GM23338 (cell line): Measurements from ENCODE around the gene RNF151. TPM values are rescaled to one million over a fixed set of nuclear protein-coding genes. Genes with fewer than 3 reads are reported as not detected.

Source experiments
- ATAC-seq: fragments of 200-7000 bp; cut with Tn5 transposase; 3 replicates; pipeline ENCODE4 v1.9.1; 2020
- DNase-seq: peaks from one replicate; pipeline ENCODE4 v3.0.0-alpha.2; 2015; ENCODE audit warnings: low spot score
- H2AFZ ChIP-seq: fragments of 200-600 bp; sonication (generic); 2 replicates; pipeline ENCODE4 v1.8.0; 2016; ENCODE audit warnings: antibody characterized with exemption, mild to moderate bottlenecking, moderate library complexity
- H3F3A ChIP-seq: fragments of 200-600 bp; sonication (generic); replicated peaks from 2 replicates; pipeline ENCODE4 v1.8.0; 2017; ENCODE audit warnings: antibody characterized with exemption, mixed run types, low read depth
- H3K27ac ChIP-seq: fragments of 200-600 bp; sonication (generic); 2 replicates; pipeline ENCODE4 v1.6.1; 2016; ENCODE audit warnings: low read depth
- H3K27me3 ChIP-seq: fragments of 200-600 bp; sonication (generic); 2 replicates; pipeline ENCODE4 v1.8.0; 2016; ENCODE audit warnings: mild to moderate bottlenecking, mixed run types, moderate library complexity; ENCODE audit not compliant: insufficient read depth
- H3K36me3 ChIP-seq: fragments of 200-600 bp; sonication (generic); 2 replicates; pipeline ENCODE4 v1.8.0; 2016; ENCODE audit warnings: mild to moderate bottlenecking; ENCODE audit not compliant: insufficient read depth
- H3K4me1 ChIP-seq: fragments of 200-600 bp; sonication (generic); 2 replicates; pipeline ENCODE4 v1.8.0; 2016; ENCODE audit warnings: mild to moderate bottlenecking, moderate library complexity; ENCODE audit not compliant: insufficient read depth
- H3K4me2 ChIP-seq: fragments of 200-600 bp; sonication (generic); 2 replicates; pipeline ENCODE4 v1.7.1; 2017; ENCODE audit warnings: mixed run types
- H3K4me3 ChIP-seq: fragments of 200-600 bp; sonication (generic); 2 replicates; pipeline ENCODE4 v1.6.1; 2016; ENCODE audit warnings: mixed run types
- H3K79me2 ChIP-seq: fragments of 200-600 bp; sonication (generic); replicated peaks from 2 replicates; pipeline ENCODE4 v1.8.0; 2017; ENCODE audit warnings: mild to moderate bottlenecking; ENCODE audit not compliant: insufficient read depth
- H3K9me2 ChIP-seq: fragments of 200-600 bp; sonication (generic); 2 replicates; pipeline ENCODE4 v1.8.0; 2017; ENCODE audit not compliant: insufficient read depth
- H4K20me1 ChIP-seq: fragments of 200-600 bp; sonication (generic); replicated peaks from 2 replicates; pipeline ENCODE4 v1.8.0; 2017; ENCODE audit warnings: mild to moderate bottlenecking; ENCODE audit not compliant: insufficient read depth
- H3K27ac Mint-ChIP-seq: 2 replicates; pipeline ENCODE4 v1.8.0; 2020; ENCODE audit warnings: inconsistent platforms, mild to moderate bottlenecking, moderate library complexity, mixed read lengths
- H3K27me3 Mint-ChIP-seq: 3 replicates; pipeline ENCODE4 v1.8.0; 2022; ENCODE audit warnings: low read depth, mild to moderate bottlenecking, moderate library complexity, mixed read lengths, inconsistent platforms; ENCODE audit not compliant: insufficient read depth, poor library complexity
- H3K36me3 Mint-ChIP-seq: 3 replicates; pipeline ENCODE4 v1.8.0; 2021; ENCODE audit warnings: low read depth, mild to moderate bottlenecking, inconsistent platforms, moderate library complexity, mixed read lengths
- H3K4me1 Mint-ChIP-seq: 3 replicates; pipeline ENCODE4 v1.8.0; 2020; ENCODE audit warnings: mild to moderate bottlenecking, inconsistent platforms, mixed read lengths
- H3K4me3 Mint-ChIP-seq: 3 replicates; pipeline ENCODE4 v1.8.0; 2021; ENCODE audit warnings: moderate library complexity, mild to moderate bottlenecking, inconsistent platforms, mixed read lengths
- H3K9me3 Mint-ChIP-seq: 3 replicates; pipeline ENCODE4 v1.8.0; 2020; ENCODE audit warnings: moderate library complexity, mild to moderate bottlenecking, inconsistent platforms, mixed read lengths
- CREB1 ChIP-seq: fragments of 250-450 bp; sonication (Bioruptor Pico); IDR thresholded peaks from 2 replicates; pipeline ENCODE4 v1.5.0; 2020; ENCODE audit warnings: low read depth, mild to moderate bottlenecking, moderate library complexity
- NANOG ChIP-seq: IDR thresholded peaks from 2 replicates; pipeline ENCODE4 v1.6.1; 2016; ENCODE audit warnings: antibody characterized with exemption, borderline replicate concordance
- ZNF462 ChIP-seq: fragments of 250-450 bp; sonication (Bioruptor Pico); IDR thresholded peaks from 2 replicates; pipeline ENCODE4 v1.5.0; 2020; ENCODE audit warnings: mild to moderate bottlenecking, moderate library complexity
- polyA plus RNA-seq: library from polyadenylated mRNA; unstranded; fragments of >200 nt; fragmentation: Nextera tagmentation; extraction: Ambion mirVana; gene quantifications from 2 replicates; pipeline ENCODE4 v1.2.1, GENCODE V29; 2016
- total RNA-seq: library from RNA; depleted of rRNA; stranded (reverse); fragments of >200 nt; shearing (Covaris generic); gene quantifications from 2 replicates; pipeline ENCODE4 v1.2.3, GENCODE V29; 2014
- TF ChIP-seq, protein P1 (sequence below): IDR thresholded peaks from one replicate; pipeline ENCODE4 v1.6.1; 2018; ENCODE audit warnings: antibody characterized with exemption; ENCODE audit not compliant: unreplicated experiment

The RNF151 gene
- total and polyA plus RNA-seq, 2 experiments from 2014 or later, result not detected

DNA sequence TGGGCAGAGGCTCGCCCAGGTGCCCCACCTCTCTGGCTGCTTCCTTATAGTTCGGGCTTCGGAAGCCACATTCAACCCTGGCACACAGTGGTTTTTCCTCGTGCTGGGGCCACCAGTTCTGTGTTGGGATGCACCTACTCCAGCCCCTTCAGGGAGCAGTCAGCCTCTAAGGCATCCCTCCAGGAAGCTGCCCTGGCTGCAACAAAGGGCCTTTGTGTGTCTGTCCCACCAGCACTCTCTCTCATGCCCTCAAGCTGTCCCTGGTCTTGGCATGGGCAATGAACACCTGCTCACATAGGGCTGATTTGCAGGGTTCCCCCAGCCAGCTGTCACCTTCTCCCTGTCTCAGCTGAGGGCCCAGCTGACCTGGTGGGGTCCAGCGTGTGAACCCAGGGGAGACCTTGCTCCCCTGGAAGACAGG, 15.4 kb downstream of the RNF151 start (continued):
- no peak for TF ChIP-seq ZNF462 (CRISPR knock-in tag)
- TF ChIP-seq, protein P1, sequence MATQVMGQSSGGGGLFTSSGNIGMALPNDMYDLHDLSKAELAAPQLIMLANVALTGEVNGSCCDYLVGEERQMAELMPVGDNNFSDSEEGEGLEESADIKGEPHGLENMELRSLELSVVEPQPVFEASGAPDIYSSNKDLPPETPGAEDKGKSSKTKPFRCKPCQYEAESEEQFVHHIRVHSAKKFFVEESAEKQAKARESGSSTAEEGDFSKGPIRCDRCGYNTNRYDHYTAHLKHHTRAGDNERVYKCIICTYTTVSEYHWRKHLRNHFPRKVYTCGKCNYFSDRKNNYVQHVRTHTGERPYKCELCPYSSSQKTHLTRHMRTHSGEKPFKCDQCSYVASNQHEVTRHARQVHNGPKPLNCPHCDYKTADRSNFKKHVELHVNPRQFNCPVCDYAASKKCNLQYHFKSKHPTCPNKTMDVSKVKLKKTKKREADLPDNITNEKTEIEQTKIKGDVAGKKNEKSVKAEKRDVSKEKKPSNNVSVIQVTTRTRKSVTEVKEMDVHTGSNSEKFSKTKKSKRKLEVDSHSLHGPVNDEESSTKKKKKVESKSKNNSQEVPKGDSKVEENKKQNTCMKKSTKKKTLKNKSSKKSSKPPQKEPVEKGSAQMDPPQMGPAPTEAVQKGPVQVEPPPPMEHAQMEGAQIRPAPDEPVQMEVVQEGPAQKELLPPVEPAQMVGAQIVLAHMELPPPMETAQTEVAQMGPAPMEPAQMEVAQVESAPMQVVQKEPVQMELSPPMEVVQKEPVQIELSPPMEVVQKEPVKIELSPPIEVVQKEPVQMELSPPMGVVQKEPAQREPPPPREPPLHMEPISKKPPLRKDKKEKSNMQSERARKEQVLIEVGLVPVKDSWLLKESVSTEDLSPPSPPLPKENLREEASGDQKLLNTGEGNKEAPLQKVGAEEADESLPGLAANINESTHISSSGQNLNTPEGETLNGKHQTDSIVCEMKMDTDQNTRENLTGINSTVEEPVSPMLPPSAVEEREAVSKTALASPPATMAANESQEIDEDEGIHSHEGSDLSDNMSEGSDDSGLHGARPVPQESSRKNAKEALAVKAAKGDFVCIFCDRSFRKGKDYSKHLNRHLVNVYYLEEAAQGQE, result no peak
- no peak for TF ChIP-seq NANOG

- no peaks in the 10 kb centered on the region for H3K9me3 Mint-ChIP-seq
- H3K27ac ChIP-seq, result no peak overlapping the region
- H3K4me1 ChIP-seq, result peaks cover 21% of the 10 kb centered on the region
- no peak overlapping the region for H3K27ac Mint-ChIP-seq
- peaks cover 61% of the 10 kb centered on the region for H3K27me3 Mint-ChIP-seq
- H3K4me3 ChIP-seq, result peak overlapping the region; percentile 95
- H3K36me3 Mint-ChIP-seq, result peaks cover 17% of the 10 kb centered on the region
- no peaks in the 10 kb centered on the region; the same call in none of the 2 replicates for H4K20me1 ChIP-seq
- peak overlapping the region; percentile 73 for H3K4me3 Mint-ChIP-seq
- peaks cover 23% of the 10 kb centered on the region for H3K4me1 Mint-ChIP-seq
- ATAC-seq (no peak), DNase-seq (no peak)
- peak overlapping the region; percentile 87 for H2AFZ ChIP-seq
- H3K9me2 ChIP-seq, result no peaks in the 10 kb centered on the region
- peaks cover 39% of the 10 kb centered on the region for H3K27me3 ChIP-seq
- TF ChIP-seq CREB1 (CRISPR knock-in tag), result no peak; the same call in 1 of the 2 replicates
- peaks cover 4% of the 10 kb centered on the region; the same call in 1 of the 2 replicates for H3K79me2 ChIP-seq
- H3F3A ChIP-seq, result peaks cover 36% of the 10 kb centered on the region
- H3K4me2 ChIP-seq, result peak overlapping the region; percentile 91
- no peaks in the 10 kb centered on the region for H3K36me3 ChIP-seq
These were observed 16.4 kb downstream of the RNF151 start for GRCh38 chr16:1982991-1983543.
